OCI-LY3 (cell line): Measurements from ENCODE around the gene NR3C1.

ENCODE experiments used
- CTCF ChIP-seq: fragments of 200-600, 300-600 bp; sonication (generic); IDR thresholded peaks from 2 replicates; pipeline ENCODE4 v1.5.1; 2014; ENCODE audit warnings: antibody characterized with exemption, low read length, low read depth
- EZH2phosphoT487 ChIP-seq: fragments of 200-600 bp; shearing (Covaris generic); IDR thresholded peaks from 2 replicates; pipeline ENCODE4 v1.6.1; 2018; ENCODE audit warnings: antibody characterized with exemption, mixed run types, low read depth

- TF ChIP-seq EZH2phosphoT487, result no peak
- TF ChIP-seq CTCF, result no peak
Observed at GRCh38 chr5:143393524-143393923, 10.0 kb downstream of the NR3C1 start.
